Fibroblast of lung (primary cell): ENCODE measurements around the gene MPND. TPM values are rescaled to one million over a fixed set of nuclear protein-coding genes. Genes with fewer than 3 reads are reported as not detected.

Experiments
- DNase-seq, 2 donors: peaks; one replicate each; pipeline versions ENCODE4 v3.0.0 to v3.0.0-alpha.2; 2010; ENCODE audit warnings: low read depth in 2 of 2
- H2AFZ ChIP-seq: 2 replicates; pipeline ENCODE4 v1.5.1; 2012; ENCODE audit warnings: low read length, control low read depth, inconsistent platforms
- H3K27ac ChIP-seq: 2 replicates; pipeline ENCODE4 v1.5.1; 2011; ENCODE audit warnings: low read length, control low read depth; ENCODE audit not compliant: insufficient read depth
- H3K27me3 ChIP-seq: 2 replicates; pipeline ENCODE4 v1.5.1; 2011; ENCODE audit warnings: mild to moderate bottlenecking, low read length; ENCODE audit not compliant: control insufficient read depth, insufficient read depth
- H3K36me3 ChIP-seq: 2 replicates; pipeline ENCODE4 v1.5.1; 2011; ENCODE audit warnings: low read length; ENCODE audit not compliant: control insufficient read depth, insufficient read depth
- H3K4me1 ChIP-seq: 2 replicates; pipeline ENCODE4 v1.5.1; 2011; ENCODE audit warnings: low read length; ENCODE audit not compliant: control insufficient read depth, insufficient read depth; ENCODE audit errors: extremely low read depth
- H3K4me2 ChIP-seq: 2 replicates; pipeline ENCODE4 v1.5.1; 2011; ENCODE audit warnings: low read length, control low read depth; ENCODE audit not compliant: insufficient read depth; ENCODE audit errors: extremely low read depth
- H3K4me3 ChIP-seq, 4 experiments: fragments of 200-600 bp in 1 of 4; sonication (generic) in 1 of 4; replicated peaks in 1 of 4; 2 replicates each; pipeline ENCODE4 v1.5.1; 2011 to 2016; ENCODE audit warnings: low read length in 4 of 4, low read depth in 3 of 4, mild to moderate bottlenecking in 3 of 4, control low read depth in 2 of 4, inconsistent platforms in 1 of 4, mixed read lengths in 1 of 4; ENCODE audit not compliant: insufficient read depth in 1 of 4; ENCODE audit errors: control extremely low read depth in 1 of 4
- H3K79me2 ChIP-seq: 2 replicates; pipeline ENCODE4 v1.5.1; 2012; ENCODE audit warnings: mild to moderate bottlenecking, low read length, inconsistent platforms; ENCODE audit not compliant: control insufficient read depth, insufficient read depth
- H3K9ac ChIP-seq: 2 replicates; pipeline ENCODE4 v1.5.1; 2011; ENCODE audit warnings: mild to moderate bottlenecking, low read length, control low read depth; ENCODE audit not compliant: insufficient read depth
- H3K9me3 ChIP-seq: 2 replicates; pipeline ENCODE4 v1.5.1; 2012; ENCODE audit warnings: low read depth, low read length; ENCODE audit not compliant: control insufficient read depth, insufficient read depth
- H4K20me1 ChIP-seq: 2 replicates; pipeline ENCODE4 v1.5.1; 2011; ENCODE audit warnings: low read length; ENCODE audit not compliant: control insufficient read depth, insufficient read depth; ENCODE audit errors: extremely low read depth
- CTCF ChIP-seq, 2 donors: IDR thresholded peaks in 1 of 2; conservative IDR thresholded peaks in 1 of 2; 1 replicate in 1 of 2; 2 replicates in 1 of 2; pipeline ENCODE4 v1.5.1; 2011 to 2012; ENCODE audit warnings: low read length in 2 of 2, control low read depth in 1 of 2, inconsistent platforms in 1 of 2, low read depth in 1 of 2, mild to moderate bottlenecking in 1 of 2
- EZH2 ChIP-seq: IDR thresholded peaks from 2 replicates; pipeline ENCODE4 v1.5.1; 2012; ENCODE audit warnings: low read length, control low read depth, mild to moderate bottlenecking; ENCODE audit errors: missing control alignments
- polyA plus RNA-seq, 2 donors: library from polyadenylated mRNA; depleted of rRNA in 1 of 2; stranded (reverse) in 1 of 2; unstranded in 1 of 2; fragments of >200 nt; gene quantifications; 2 replicates each; pipeline ENCODE4 v1.2.1, GENCODE V29; 2011 to 2012; ENCODE audit warnings: missing spikeins in 1 of 2
- total RNA-seq: library from RNA; depleted of rRNA; stranded (reverse); fragments of >200 nt; gene quantifications from 2 replicates; pipeline ENCODE4 v1.2.1, GENCODE V29; 2014

Gene MPND
- total and polyA plus RNA-seq, 2 donors (not counting 1 experiment from before 2014, with no cell fraction given), result 2.7 to 7.1 TPM

GRCh38 chr19:4326215-4326836 lies 17.0 kb upstream of the MPND start:
- Histone ChIP-seq H3K9me3 (no peaks in the 10 kb centered on the region), H3K27ac (no peak overlapping the region), H3K4me3 (no peak overlapping the region), H3K27me3 (peaks cover 3% of the 10 kb centered on the region), H3K79me2 (no peaks in the 10 kb centered on the region), H3K36me3 (no peaks in the 10 kb centered on the region), H2AFZ (no peak overlapping the region), H3K4me2 (no peak overlapping the region), H3K9ac (no peak overlapping the region), H3K4me1 (no peaks in the 10 kb centered on the region), H4K20me1 (no peaks in the 10 kb centered on the region)
- DNase-seq, result no peak
- TF ChIP-seq EZH2, result peak; percentile 61
- no peak for TF ChIP-seq CTCF (conservative IDR thresholded peaks at IDR 0.05 in 1 of 2, IDR thresholded peaks at IDR 0.05 in 1 of 2; ENCODE audit: low read depth in 1 of 2, low read length in 2 of 2)

- Histone ChIP-seq H3K9me3 (no peaks in the 10 kb centered on the region), H4K20me1 (no peaks in the 10 kb centered on the region), H3K27ac (no peak overlapping the region), H3K4me1 (no peaks in the 10 kb centered on the region), H3K79me2 (no peaks in the 10 kb centered on the region), H3K4me3 (no peak overlapping the region), H2AFZ (no peak overlapping the region), H3K9ac (no peak overlapping the region), H3K27me3 (peaks cover 3% of the 10 kb centered on the region), H3K36me3 (no peaks in the 10 kb centered on the region), H3K4me2 (no peak overlapping the region)
- DNase-seq, result no peak
- no peak for TF ChIP-seq CTCF (conservative IDR thresholded peaks at IDR 0.05 in 1 of 2, IDR thresholded peaks at IDR 0.05 in 1 of 2; ENCODE audit: low read depth in 1 of 2, low read length in 2 of 2)
- TF ChIP-seq EZH2, result no peak
Measured at GRCh38 chr19:4326837-4327251, 16.5 kb upstream of the MPND start.

GRCh38 chr19:4327252-4327876 lies 16.0 kb upstream of the MPND start:
- Histone ChIP-seq H3K9me3 (no peaks in the 10 kb centered on the region), H3K4me2 (no peak overlapping the region), H3K36me3 (no peaks in the 10 kb centered on the region), H3K79me2 (no peaks in the 10 kb centered on the region), H4K20me1 (no peaks in the 10 kb centered on the region), H3K4me1 (no peaks in the 10 kb centered on the region), H3K27ac (no peak overlapping the region), H2AFZ (no peak overlapping the region), H3K27me3 (peaks cover 3% of the 10 kb centered on the region), H3K4me3 (peak overlapping the region in 1 of 4 experiments; percentile 53), H3K9ac (no peak overlapping the region)
- TF ChIP-seq CTCF (conservative IDR thresholded peaks at IDR 0.05 in 1 of 2, IDR thresholded peaks at IDR 0.05 in 1 of 2; ENCODE audit: low read depth in 1 of 2, low read length in 2 of 2) (no peak), EZH2 (peak; percentile 42)
- DNase-seq, result peak; percentile 22 to 39
